GM19452 (cell line): ENCODE results near the gene PRLH.
"Not testable (repeated sequence)": the region's sequence is repeated elsewhere in the genome, so short reads cannot be mapped to it uniquely, and the experiment has no call there.

Experiments used
- ATAC-seq: cut with Tn5 transposase; IDR thresholded peaks from one replicate; pipeline ENCODE4 v1.9.1; 2021; ENCODE audit not compliant: unreplicated experiment

The PRLH gene

DNA sequence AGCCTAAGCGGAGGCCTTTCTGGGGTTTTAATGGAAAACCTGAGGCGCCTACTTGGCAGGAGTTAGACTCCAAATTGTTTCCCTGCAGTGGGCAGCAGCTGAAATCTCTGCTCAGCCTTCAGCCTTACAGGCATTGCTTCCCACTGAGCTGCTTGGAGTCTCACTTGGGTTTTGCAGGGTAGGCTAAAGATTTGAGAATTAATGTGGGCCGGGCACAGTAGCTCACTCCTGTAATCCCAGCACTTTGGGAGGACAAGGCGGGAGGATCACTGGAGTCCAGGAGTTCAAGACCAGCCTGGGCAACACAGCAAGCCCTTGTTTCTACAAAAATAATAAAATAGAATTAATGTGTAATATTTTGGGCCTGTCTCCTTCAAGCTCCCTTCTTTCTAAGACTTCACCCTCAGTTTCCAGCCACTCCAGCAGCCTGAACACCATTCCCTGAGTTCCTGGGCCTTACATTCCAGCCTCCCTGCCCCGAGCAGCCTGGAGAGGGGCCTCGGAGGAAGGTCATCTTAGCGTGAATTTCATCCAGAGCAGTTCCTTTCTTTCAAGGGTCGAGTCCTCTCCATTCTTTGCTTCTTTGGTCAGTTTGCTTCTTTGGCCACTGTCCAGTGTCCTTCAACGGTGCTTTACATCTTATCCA lies 33.2 kb downstream of the PRLH start:
- ATAC-seq = no peak

- ATAC-seq = no peak
These were observed 34.0 kb downstream of the PRLH start for GRCh38 chr2:237600205-237600846.

DNA sequence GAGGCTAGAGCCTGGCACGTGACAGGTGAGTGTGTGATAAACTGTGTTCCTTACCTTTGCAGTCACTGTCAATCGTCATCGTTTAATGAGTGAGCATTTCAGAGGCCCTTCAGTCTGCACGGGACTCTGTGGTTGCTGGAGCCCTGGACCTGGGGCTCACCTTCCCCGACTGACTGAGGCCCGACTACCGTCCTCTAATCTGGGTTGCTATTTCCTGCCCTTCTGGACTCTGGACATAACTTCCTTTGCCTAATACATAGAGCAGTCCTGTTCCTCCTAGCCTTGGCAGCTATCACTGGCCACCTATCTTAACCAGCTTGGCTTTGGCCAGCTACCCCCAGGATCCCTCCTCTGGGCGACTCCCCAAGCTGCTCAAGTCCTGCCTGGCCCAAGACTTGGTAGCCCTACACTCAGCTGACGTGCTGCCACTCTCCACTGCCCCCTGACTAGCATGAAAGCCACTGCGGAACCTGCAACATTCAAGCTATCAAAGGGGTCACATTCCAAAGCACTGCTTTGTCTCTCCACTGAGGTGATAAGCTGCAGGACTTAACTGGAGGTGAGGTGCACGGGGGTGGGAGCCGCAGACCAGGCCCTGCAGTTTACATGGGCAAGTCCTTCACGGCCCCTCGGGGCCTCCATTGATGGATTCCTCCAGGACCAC lies 35.2 kb downstream of the PRLH start:
- ATAC-seq = no peak

DNA sequence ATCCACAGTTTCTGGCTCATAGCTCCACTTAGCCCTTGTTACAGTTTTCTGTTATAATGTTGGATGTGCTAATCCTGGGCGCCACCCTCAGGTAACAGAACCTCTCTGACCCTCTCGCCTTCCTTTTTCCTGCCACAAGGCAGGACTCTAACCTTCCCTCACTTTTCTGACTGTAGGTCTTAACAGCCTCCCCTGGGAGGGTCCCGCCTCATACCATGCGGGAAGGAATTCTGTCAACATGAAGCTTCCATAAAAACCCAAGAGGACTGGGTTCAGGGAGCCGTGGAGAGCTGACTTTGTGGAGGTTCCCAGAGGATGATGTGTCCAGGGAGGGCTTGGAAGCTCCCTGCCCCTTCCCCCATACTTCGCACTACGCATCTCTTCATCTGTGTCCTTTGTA lies 36.0 kb downstream of the PRLH start:
- ATAC-seq = no peak

DNA sequence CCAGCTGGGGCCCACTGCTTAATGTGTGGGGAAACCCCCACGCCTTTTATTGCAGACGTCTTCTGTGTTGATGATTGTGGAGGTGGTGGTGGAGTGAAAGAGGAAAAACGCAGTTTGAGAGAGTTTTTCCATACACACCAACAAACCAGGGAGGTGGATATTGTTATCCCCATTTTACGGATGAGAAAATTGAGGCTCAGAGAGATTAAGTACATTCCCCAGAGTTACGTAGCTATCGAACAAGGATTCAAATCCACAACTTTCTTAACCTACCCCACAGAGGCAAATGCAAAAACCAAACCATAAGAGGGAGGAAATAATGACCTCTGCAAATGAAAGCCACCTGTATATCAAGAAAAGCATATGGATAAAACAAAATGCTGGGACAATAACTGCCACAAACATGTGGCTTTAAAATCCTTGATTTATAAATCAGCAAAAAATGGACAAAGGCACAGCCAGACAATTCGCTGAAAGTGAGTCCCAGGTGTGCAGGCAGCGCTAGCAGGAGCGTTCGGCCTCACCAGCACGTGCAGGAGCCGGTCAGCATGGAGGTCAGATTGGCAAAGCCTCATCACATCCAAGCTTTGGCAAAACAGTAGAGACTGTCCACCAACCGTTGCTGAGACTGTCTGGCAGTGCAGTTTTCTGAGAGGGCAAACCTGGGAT lies 36.8 kb downstream of the PRLH start:
- ATAC-seq = no peak

- ATAC-seq = peak; percentile 61
These were observed 37.5 kb downstream of the PRLH start for GRCh38 chr2:237603718-237604362.

GRCh38 chr2:237604391-237604790 lies 38.0 kb downstream of the PRLH start:
- no peak for ATAC-seq

- no peak for ATAC-seq
These were observed 38.6 kb downstream of the PRLH start for GRCh38 chr2:237604960-237605359.

GRCh38 chr2:237606522-237606921 lies 40.1 kb downstream of the PRLH start:
- ATAC-seq = not testable (repeated sequence)

DNA sequence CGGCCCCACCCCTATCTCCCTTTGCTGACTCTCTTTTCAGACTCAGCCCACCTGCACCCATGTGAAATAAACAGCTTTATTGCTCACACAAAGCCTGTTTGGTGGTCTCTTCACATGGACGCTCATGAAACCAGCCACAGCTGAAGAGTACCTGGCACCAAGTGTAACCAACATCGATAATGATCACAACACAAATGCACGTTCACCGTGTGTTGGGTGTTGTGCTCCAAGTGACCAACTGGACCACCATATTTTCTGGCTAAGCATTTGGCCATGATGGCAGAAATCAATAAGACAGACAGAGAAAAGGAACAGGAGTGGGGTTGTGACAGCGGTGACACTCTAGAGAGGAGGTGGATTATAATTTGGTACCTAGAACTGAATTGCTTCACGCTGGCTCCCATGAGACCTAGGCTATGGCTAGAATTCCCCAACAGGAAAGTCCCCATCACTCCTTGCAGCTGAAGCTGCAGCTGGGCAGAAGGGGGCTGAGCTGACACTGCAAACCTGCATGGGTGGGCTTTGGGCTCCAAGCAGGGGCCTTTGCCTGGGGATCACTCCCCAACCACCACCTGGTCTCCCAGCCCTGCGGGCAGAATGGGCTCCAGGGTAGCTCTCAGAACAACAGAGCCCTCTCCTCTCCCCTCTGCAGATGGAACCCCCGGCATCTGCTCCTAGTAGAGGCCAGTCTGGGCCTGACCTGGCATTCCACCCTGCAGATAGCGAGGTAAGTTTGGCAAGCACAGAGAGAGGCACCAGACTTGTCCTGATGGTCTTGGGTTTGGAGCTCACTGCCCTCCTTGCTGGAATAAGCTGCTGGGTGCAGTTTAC lies 46.4 kb downstream of the PRLH start:
- no peak for ATAC-seq

GRCh38 chr2:237613679-237614078 lies 47.3 kb downstream of the PRLH start:
- no peak for ATAC-seq

DNA sequence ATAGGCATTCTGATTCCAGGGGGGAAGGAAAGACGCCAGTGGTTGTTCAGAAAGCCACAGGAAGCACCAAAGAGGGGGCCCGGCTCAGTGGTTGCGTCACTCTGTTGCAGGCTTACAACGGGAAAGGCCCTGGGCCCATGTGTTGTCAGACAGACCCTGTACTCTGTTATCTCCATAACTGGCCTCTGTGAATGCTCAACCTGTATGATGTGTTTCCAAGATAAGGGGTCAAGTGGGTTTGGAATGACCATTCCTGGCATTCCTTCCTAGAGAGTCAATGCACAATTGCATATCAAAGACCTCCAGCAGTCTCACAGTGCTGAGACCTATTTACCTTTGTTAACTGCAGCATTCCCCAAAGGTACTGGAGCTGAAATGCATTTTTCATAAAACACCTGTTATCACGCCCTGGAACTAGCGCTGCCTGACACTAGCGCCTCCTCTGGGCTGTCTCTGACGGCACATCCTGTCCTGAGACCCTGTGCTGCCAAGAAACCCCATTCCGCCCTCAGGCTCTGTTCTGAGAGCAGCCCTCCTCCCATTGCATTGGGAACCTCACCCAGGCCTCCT lies 47.9 kb downstream of the PRLH start:
- ATAC-seq = no peak

DNA sequence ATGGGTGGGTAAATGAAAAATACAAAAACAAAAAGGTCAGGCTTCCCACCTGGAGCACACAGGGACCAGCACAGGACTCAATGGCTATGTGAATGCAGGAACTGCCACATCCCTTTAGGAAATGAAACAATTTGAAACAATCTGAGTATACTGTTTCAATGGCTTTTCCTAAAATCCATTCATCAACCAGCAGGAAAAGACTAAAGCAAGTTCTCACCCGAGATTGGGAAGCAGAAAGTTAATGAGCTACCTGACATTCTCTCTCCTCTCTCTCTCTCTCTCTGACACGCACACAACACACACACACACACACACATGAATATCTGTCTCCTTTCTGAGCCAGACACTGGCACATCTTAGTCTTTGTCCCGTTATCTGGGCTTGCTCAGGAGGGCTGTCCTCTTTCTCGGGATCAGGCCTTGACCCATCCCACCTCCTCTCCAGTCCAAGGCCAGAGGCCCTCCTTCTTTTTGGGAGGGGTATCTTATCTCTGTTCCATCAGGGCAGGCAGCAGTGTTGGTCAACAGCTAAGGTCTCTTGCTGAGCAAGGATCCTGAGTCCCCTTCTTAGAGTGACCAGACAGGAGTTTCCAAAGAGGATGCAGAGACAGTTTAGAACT lies 49.4 kb downstream of the PRLH start:
- no peak for ATAC-seq

DNA sequence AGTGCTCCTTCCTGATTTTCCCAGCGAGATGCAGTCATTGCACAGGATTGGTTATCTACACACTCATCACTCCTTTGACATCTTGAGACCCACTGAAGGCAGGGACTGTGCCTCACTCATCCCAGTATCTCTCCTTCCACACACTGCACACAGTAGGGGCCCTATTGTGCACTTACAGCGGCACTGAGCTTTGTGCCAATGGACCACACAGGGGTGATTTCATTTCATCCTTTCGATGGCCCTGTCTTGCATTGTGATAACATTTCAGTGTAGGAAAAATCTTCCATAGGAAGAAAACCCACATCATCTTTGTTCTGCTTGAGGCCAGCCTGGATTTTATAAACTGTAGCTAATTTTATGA lies 50.0 kb downstream of the PRLH start:
- ATAC-seq = no peak
